CD4-positive, CD25-positive, alpha-beta regulatory T cell (primary cell): Measurements from ENCODE around the gene NBPF3. TPM values are rescaled to one million over a fixed set of nuclear protein-coding genes. Genes with fewer than 3 reads are reported as not detected.
"Not testable (repeated sequence)": the region's sequence is repeated elsewhere in the genome, so short reads cannot be mapped to it uniquely, and the experiment has no call there.

Experiments
- ATAC-seq, 2 donors: fragments of 150-1000 bp; cut with Tn5 transposase; one replicate each; pipeline ENCODE4 v1.10.0; 2021; ENCODE audit warnings: low read depth in 2 of 2, moderate number of reproducible peaks in 2 of 2, moderate library complexity in 1 of 2
- DNase-seq, 3 donors: peaks; one replicate each; pipeline versions ENCODE4 v3.0.0 to v3.0.0-alpha.2; 2012 to 2022; ENCODE audit warnings: mixed read lengths in 1 of 3
- H3K27ac ChIP-seq: one replicate; pipeline ENCODE4 v1.7.0; 2013; ENCODE audit warnings: mild to moderate bottlenecking, low read length; ENCODE audit not compliant: insufficient read depth, poor library complexity, severe bottlenecking
- H3K27me3 ChIP-seq: one replicate; pipeline ENCODE4 v1.7.0; 2013; ENCODE audit warnings: low read length; ENCODE audit not compliant: control insufficient read depth, insufficient read depth
- H3K36me3 ChIP-seq: one replicate; pipeline ENCODE4 v1.7.0; 2013; ENCODE audit warnings: mild to moderate bottlenecking, low read length, moderate library complexity; ENCODE audit not compliant: control insufficient read depth, insufficient read depth
- H3K4me1 ChIP-seq: 2 replicates; pipeline ENCODE4 v1.7.0; 2013; ENCODE audit warnings: mild to moderate bottlenecking, low read length; ENCODE audit not compliant: insufficient read depth, control insufficient read depth, poor library complexity, severe bottlenecking
- H3K4me3 ChIP-seq: one replicate; pipeline ENCODE4 v1.7.0; 2013; ENCODE audit warnings: low read depth, mild to moderate bottlenecking, low read length, moderate library complexity
- H3K9me3 ChIP-seq, 2 experiments: 1 replicate in 1 of 2; 2 replicates in 1 of 2; pipeline ENCODE4 v1.7.0; 2013; ENCODE audit warnings: low read length in 2 of 2, mild to moderate bottlenecking in 1 of 2, moderate library complexity in 1 of 2; ENCODE audit not compliant: control insufficient read depth in 2 of 2
- H3K27ac Mint-ChIP-seq, 3 donors: one replicate each; pipeline ENCODE4 v1.8.0; 2020 to 2022; ENCODE audit warnings: mild to moderate bottlenecking in 3 of 3, mixed read lengths in 3 of 3, moderate library complexity in 2 of 3
- H3K27me3 Mint-ChIP-seq: one replicate; pipeline ENCODE4 v1.8.0; 2022; ENCODE audit warnings: mild to moderate bottlenecking, mixed read lengths
- H3K36me3 Mint-ChIP-seq: one replicate; pipeline ENCODE4 v1.8.0; 2020; ENCODE audit warnings: mixed read lengths
- H3K4me1 Mint-ChIP-seq, 4 donors: one replicate each; pipeline ENCODE4 v1.8.0; 2020 to 2022; ENCODE audit warnings: mixed read lengths in 4 of 4, mild to moderate bottlenecking in 1 of 4
- H3K4me3 Mint-ChIP-seq, 4 donors: one replicate each; pipeline ENCODE4 v1.8.0; 2020 to 2022; ENCODE audit warnings: mild to moderate bottlenecking in 4 of 4, mixed read lengths in 4 of 4, moderate library complexity in 3 of 4
- H3K9me3 Mint-ChIP-seq, 7 donors: one replicate each; pipeline ENCODE4 v1.8.0; 2020 to 2022; ENCODE audit warnings: mixed read lengths in 7 of 7, mild to moderate bottlenecking in 3 of 7, moderate library complexity in 2 of 7
- polyA plus RNA-seq, 4 donors: library from polyadenylated mRNA; unstranded; fragments of 300-500 nt; fragmentation: Illumina TruSeq; gene quantifications; one replicate each; pipeline ENCODE4 v1.2.3, GENCODE V29; 2021
- total RNA-seq: library from RNA; stranded (reverse); gene quantifications from one replicate; pipeline ENCODE4 v1.2.3, GENCODE V29; 2022

NBPF3 gene
- total and polyA plus RNA-seq, 5 donors from 2014 or later = 1.2 to 2.9 (median 2.6) TPM

DNA sequence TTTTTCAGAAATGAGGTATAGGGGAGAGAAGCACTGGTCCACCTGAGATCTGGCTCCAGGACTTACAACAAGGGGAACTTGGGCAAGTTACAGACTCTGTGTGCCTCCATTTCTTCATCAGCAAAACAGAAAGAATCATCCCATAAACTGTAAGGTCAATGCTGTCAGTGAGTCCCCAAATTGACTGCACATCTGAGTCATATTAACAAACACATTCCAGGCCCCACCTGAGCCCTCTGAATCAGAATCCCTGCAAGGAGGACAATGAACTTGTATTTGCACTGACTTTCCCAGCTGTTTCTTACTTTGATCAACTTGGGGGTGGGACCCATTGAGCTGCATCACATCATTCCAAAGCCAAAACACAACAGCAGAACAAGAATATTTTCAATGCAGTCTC is 25.2 kb downstream of the NBPF3 start:
- not testable (repeated sequence) for H3K4me3 Mint-ChIP-seq, H3K27ac Mint-ChIP-seq, H3K36me3 Mint-ChIP-seq, H3K4me1 ChIP-seq, DNase-seq, H3K27me3 Mint-ChIP-seq, H3K4me3 ChIP-seq, H3K36me3 ChIP-seq, H3K9me3 ChIP-seq, H3K27ac ChIP-seq, H3K27me3 ChIP-seq, ATAC-seq, H3K4me1 Mint-ChIP-seq, H3K9me3 Mint-ChIP-seq

DNA sequence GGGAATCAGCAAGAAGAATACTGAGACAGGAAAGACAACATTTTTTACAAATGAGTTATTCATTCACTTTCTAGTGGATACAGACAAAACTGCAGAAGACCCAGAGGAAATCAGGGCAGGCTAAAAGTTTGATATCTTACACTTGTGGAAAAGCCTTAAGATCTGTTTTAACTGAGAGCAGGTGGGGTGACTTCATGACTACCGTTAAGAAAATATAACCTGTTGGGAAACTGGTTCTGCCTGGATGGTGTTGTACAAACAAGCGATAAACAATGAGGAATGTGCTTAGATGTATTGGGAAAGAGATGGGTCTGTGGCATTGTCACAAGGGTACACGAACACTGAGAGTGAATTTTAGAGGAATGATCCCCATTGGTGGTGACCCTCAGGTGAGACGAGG is 28.0 kb downstream of the NBPF3 start:
- not testable (repeated sequence) for H3K4me1 Mint-ChIP-seq, H3K27me3 Mint-ChIP-seq, H3K4me3 Mint-ChIP-seq, ATAC-seq, H3K4me3 ChIP-seq, H3K27ac ChIP-seq, H3K36me3 Mint-ChIP-seq, DNase-seq, H3K4me1 ChIP-seq, H3K36me3 ChIP-seq, H3K27me3 ChIP-seq, H3K9me3 ChIP-seq, H3K27ac Mint-ChIP-seq, H3K9me3 Mint-ChIP-seq

DNA sequence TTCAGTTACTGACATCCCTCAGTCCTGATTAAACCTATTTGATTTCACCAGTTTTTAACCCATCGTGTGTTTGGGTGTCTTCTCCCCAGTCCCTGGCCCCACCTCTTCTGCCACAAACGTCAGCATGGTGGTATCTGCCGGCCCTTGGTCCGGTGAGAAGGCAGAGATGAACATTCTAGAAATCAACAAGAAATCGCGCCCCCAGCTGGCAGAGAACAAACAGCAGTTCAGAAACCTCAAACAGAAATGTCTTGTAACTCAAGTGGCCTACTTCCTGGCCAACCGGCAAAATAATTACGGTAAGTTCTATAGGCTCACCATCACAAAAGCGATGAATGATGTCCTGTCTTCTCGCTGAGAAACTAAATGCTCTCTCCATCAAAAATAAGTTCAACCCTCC is 28.7 kb downstream of the NBPF3 start:
- peak in 1 of 3 donors; percentile 53 for DNase-seq
- H3K27me3 Mint-ChIP-seq = peaks cover 5% of the 10 kb centered on the region
- peaks cover 2% of the 10 kb centered on the region for H3K36me3 Mint-ChIP-seq
- peaks cover 0 to 6% (median 4%) of the 10 kb centered on the region in 4 donors for H3K4me1 Mint-ChIP-seq
- no peak overlapping the region for H3K4me3 ChIP-seq
- no peak overlapping the region for H3K27ac Mint-ChIP-seq
- H3K27ac ChIP-seq = no peak overlapping the region
- no peaks in the 10 kb centered on the region for H3K27me3 ChIP-seq
- ATAC-seq = no peak
- H3K9me3 Mint-ChIP-seq = no peaks in the 10 kb centered on the region
- no peaks in the 10 kb centered on the region for H3K4me1 ChIP-seq
- H3K9me3 ChIP-seq = no peaks in the 10 kb centered on the region
- no peaks in the 10 kb centered on the region for H3K36me3 ChIP-seq
- H3K4me3 Mint-ChIP-seq = no peak overlapping the region

DNA sequence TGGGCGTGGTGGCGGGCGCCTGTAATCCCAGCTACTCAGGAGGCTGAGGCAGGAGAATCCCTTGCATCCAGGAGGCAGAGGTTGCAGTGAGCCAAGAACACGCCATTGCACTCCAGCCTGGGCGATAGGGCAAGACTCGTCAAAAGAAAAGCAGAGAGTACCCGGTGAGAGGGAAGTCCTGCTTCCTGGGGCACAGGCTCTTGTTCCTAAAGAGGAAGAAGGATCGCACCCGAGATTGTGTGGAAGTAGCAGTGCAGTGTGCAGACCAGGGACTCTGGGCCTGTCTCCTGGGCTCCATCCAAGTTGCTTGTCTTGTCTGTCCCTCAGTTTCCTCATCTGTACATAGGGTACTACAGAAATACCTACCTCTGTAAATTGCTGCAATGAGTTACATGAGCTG is 29.6 kb downstream of the NBPF3 start:
- H3K4me3 ChIP-seq = no peak overlapping the region
- no peaks in the 10 kb centered on the region for H3K27me3 ChIP-seq
- peaks cover 5% of the 10 kb centered on the region for H3K27me3 Mint-ChIP-seq
- H3K36me3 ChIP-seq = no peaks in the 10 kb centered on the region
- H3K4me3 Mint-ChIP-seq = no peak overlapping the region
- no peaks in the 10 kb centered on the region for H3K9me3 ChIP-seq
- H3K27ac ChIP-seq = no peak overlapping the region
- no peak for DNase-seq
- no peak for ATAC-seq
- no peaks in the 10 kb centered on the region for H3K4me1 ChIP-seq
- H3K4me1 Mint-ChIP-seq = peaks cover 0 to 6% (median 4%) of the 10 kb centered on the region in 4 donors
- peaks cover 2% of the 10 kb centered on the region for H3K36me3 Mint-ChIP-seq
- H3K9me3 Mint-ChIP-seq = no peaks in the 10 kb centered on the region
- H3K27ac Mint-ChIP-seq = no peak overlapping the region

DNA sequence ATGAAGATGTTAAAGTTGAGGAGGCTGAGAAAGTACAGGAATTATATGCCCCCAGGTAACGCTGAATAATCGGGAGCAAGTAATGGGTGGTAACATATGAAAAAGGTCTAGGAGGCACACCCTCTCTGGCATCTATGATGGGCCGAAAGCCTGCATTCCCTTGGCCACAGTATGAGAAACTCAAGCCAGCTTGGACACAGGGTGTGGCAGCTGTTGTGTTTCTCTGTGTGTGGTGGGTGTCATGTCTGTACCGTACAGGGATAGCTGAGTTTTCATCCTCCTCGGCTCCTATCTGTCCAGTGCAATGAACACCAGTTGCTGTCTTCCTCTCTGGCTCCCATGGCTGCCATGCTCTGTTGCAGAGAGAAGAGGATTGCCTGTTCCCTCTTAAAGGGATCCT is 32.9 kb downstream of the NBPF3 start:
- H3K27me3 Mint-ChIP-seq = peaks cover 5% of the 10 kb centered on the region
- Histone ChIP-seq H3K27ac (no peak overlapping the region), H3K9me3 (no peaks in the 10 kb centered on the region), H3K4me3 (no peak overlapping the region), H3K27me3 (no peaks in the 10 kb centered on the region), H3K36me3 (peaks cover 4% of the 10 kb centered on the region), H3K4me1 (no peaks in the 10 kb centered on the region)
- ATAC-seq (no peak), DNase-seq (no peak)
- peaks cover 13% of the 10 kb centered on the region for H3K36me3 Mint-ChIP-seq
- no peak overlapping the region for H3K27ac Mint-ChIP-seq
- peaks cover 0 to 6% (median 4%) of the 10 kb centered on the region in 4 donors for H3K4me1 Mint-ChIP-seq
- no peak overlapping the region for H3K4me3 Mint-ChIP-seq
- H3K9me3 Mint-ChIP-seq = no peaks in the 10 kb centered on the region

DNA sequence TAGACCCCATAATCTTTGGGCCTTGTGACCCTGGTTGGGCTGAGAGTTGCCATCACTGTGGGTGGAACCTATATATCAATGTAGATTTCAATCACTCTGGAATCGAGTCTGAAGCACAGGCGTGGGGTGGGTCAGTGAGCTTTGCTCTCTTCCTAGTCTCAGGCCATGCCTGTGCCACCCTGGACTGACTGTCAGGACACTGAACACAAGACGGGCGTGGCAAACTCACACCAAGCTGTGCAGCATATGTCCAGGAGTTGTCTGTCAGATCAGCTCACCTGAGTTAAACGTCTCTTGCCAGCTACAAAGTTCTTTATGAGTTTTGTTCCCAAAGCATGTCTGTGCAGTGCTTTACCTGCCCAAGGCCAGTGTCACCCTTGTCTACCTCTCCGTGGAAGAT is 38.4 kb downstream of the NBPF3 start:
- Histone ChIP-seq H3K9me3 (no peaks in the 10 kb centered on the region), H3K27ac (no peak overlapping the region), H3K4me1 (no peaks in the 10 kb centered on the region), H3K36me3 (peaks cover 16% of the 10 kb centered on the region), H3K4me3 (no peak overlapping the region), H3K27me3 (no peaks in the 10 kb centered on the region)
- H3K9me3 Mint-ChIP-seq = no peaks in the 10 kb centered on the region
- no peaks in the 10 kb centered on the region for H3K27me3 Mint-ChIP-seq
- no peak overlapping the region for H3K4me3 Mint-ChIP-seq
- no peak overlapping the region for H3K27ac Mint-ChIP-seq
- DNase-seq = no peak
- no peak for ATAC-seq
- H3K36me3 Mint-ChIP-seq = peaks cover 19% of the 10 kb centered on the region
- no peaks in the 10 kb centered on the region for H3K4me1 Mint-ChIP-seq

DNA sequence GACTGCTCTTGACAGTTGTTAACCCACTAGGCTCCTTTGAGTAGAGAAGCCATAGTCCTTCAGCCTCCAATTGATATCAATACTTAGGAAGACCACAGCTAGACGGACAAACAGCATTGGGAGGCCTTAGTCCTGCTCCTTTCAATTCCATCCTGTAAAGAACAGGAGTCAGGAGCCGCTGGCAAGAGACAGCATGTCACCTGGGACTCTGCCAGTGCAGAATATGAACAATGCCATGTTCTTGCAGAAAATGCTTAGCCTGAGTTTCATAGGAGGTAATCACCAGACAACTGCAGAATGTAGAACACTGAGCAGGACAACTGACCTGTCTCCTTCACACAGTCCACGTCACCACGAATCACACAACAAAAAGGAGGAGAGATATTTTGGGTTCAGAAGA is 43.9 kb downstream of the NBPF3 start:
- not testable (repeated sequence) for H3K9me3 ChIP-seq, H3K27ac Mint-ChIP-seq, H3K27me3 ChIP-seq, H3K4me1 Mint-ChIP-seq, ATAC-seq, H3K36me3 ChIP-seq, H3K4me3 Mint-ChIP-seq, DNase-seq, H3K4me1 ChIP-seq, H3K36me3 Mint-ChIP-seq, H3K27me3 Mint-ChIP-seq, H3K4me3 ChIP-seq, H3K9me3 Mint-ChIP-seq, H3K27ac ChIP-seq

DNA sequence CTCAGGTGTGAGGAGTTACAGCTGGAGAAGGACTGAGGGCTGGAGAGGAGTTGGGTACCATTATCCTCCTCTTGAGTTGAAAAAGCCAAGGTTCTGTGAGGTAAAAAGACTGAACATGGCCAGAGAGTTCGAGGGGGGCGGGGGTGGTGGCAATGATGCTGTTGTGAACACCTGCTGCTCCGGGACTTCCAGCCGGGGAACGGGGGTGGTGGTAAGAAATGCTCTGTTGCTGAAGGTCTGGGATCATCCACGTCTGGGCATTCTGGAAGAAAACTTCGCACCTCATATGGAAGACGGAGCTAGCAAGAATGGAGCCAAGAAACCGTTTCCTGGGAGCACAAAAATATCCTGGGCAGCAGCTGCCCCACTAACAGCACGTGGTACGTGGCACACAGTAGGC is 49.2 kb downstream of the NBPF3 start:
- peaks cover 2% of the 10 kb centered on the region for H3K27me3 ChIP-seq
- H3K36me3 ChIP-seq = no peaks in the 10 kb centered on the region
- no peak overlapping the region for H3K4me3 Mint-ChIP-seq
- H3K4me1 Mint-ChIP-seq = peaks cover 0 to 8% (median 5%) of the 10 kb centered on the region in 4 donors
- H3K27me3 Mint-ChIP-seq = peaks cover 14% of the 10 kb centered on the region
- no peak overlapping the region for H3K27ac ChIP-seq
- H3K4me1 ChIP-seq = no peaks in the 10 kb centered on the region
- no peak for DNase-seq
- H3K27ac Mint-ChIP-seq = no peak overlapping the region
- ATAC-seq = no peak
- no peak overlapping the region for H3K4me3 ChIP-seq
- H3K9me3 ChIP-seq = no peaks in the 10 kb centered on the region
- H3K36me3 Mint-ChIP-seq = no peaks in the 10 kb centered on the region
- H3K9me3 Mint-ChIP-seq = peaks cover 0 to 2% (median 0%) of the 10 kb centered on the region in 7 donors
